ENCODE measurements around the gene FGGY.

GRCh38 chr1:59635097-59635496 is 338.2 kb downstream of the FGGY start:
- TF ChIP-seq CTCF (IDR thresholded peaks at IDR 0.05) (no peak), EZH2 (IDR thresholded peaks at IDR 0.05; ENCODE audit: borderline replicate concordance, insufficient read depth, low read depth, low read length, poor library complexity, severe bottlenecking) (no peak)
